22Rv1 (cell line): Measurements from ENCODE around the gene OGFOD2.

Source experiments
- H3K27ac ChIP-seq: fragments of 450-650 bp; 2 replicates; pipeline ENCODE4 v1.5.1; 2017
- ZFX ChIP-seq: fragments of 450-650 bp; IDR thresholded peaks from 2 replicates; pipeline ENCODE4 v1.6.1; 2017; ENCODE audit warnings: antibody characterized with exemption, borderline replicate concordance
- TF ChIP-seq, protein P1 (sequence below): fragments of 450-650 bp; IDR thresholded peaks from 2 replicates; pipeline ENCODE4 v1.5.1; 2017; ENCODE audit warnings: mild to moderate bottlenecking

Gene OGFOD2

DNA sequence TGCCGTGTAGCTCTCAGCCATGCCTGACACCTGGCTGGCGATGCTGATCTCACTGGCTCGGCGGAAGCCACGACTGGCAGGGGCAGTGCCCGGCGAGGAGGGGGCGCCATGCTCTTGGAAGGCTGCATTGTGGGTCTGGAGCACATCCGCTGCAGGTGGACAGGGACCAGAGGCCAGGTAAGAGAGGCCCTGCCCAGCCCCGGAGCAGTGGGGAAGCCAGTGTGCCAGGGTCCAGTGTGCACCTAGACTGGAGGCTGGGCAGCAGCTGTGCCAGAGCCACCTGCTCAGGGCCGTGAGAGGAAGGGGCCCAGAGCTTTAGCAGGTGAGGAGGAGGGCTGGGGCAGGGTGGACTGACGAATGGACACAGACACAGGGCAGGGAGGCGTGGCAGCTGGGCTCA is 15.5 kb downstream of the OGFOD2 start:
- no peak overlapping the region for H3K27ac ChIP-seq
- no peak for TF ChIP-seq ZFX
- TF ChIP-seq, protein P1, sequence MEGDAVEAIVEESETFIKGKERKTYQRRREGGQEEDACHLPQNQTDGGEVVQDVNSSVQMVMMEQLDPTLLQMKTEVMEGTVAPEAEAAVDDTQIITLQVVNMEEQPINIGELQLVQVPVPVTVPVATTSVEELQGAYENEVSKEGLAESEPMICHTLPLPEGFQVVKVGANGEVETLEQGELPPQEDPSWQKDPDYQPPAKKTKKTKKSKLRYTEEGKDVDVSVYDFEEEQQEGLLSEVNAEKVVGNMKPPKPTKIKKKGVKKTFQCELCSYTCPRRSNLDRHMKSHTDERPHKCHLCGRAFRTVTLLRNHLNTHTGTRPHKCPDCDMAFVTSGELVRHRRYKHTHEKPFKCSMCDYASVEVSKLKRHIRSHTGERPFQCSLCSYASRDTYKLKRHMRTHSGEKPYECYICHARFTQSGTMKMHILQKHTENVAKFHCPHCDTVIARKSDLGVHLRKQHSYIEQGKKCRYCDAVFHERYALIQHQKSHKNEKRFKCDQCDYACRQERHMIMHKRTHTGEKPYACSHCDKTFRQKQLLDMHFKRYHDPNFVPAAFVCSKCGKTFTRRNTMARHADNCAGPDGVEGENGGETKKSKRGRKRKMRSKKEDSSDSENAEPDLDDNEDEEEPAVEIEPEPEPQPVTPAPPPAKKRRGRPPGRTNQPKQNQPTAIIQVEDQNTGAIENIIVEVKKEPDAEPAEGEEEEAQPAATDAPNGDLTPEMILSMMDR = no peak

DNA sequence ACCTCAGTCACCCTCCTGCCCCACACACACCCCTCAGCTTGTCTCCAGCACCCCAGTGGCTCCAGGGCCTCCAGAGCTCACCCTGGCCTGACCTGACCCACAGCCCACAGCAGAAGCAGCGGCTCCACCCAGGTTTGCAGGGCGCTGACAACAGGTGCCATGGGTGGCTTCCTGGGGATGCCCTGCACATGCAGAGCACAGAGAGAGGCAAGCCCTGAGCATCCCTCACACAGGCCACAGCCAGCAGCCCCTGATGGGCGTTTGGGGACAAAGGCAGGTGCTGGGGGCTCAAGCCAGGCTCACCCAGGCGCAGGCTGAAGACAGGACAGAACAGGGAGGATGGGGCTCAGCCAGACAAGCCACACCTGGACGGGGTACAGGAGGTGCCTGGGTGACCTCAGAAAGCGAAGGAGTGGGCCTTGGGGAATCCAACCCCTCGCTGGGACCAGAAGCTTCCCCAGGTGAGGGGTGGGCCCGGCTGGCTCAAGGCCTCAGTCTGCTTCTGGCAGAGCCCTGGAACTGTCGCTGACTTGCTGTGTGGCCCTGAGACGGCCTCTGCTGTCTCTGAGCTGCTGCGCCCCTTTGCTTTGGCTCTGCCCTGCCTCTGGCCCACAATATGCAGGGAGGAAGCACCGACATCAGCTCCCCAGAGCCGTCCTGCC is 16.0 kb downstream of the OGFOD2 start:
- TF ChIP-seq, protein P1 = no peak
- no peak for TF ChIP-seq ZFX
- H3K27ac ChIP-seq = no peak overlapping the region

DNA sequence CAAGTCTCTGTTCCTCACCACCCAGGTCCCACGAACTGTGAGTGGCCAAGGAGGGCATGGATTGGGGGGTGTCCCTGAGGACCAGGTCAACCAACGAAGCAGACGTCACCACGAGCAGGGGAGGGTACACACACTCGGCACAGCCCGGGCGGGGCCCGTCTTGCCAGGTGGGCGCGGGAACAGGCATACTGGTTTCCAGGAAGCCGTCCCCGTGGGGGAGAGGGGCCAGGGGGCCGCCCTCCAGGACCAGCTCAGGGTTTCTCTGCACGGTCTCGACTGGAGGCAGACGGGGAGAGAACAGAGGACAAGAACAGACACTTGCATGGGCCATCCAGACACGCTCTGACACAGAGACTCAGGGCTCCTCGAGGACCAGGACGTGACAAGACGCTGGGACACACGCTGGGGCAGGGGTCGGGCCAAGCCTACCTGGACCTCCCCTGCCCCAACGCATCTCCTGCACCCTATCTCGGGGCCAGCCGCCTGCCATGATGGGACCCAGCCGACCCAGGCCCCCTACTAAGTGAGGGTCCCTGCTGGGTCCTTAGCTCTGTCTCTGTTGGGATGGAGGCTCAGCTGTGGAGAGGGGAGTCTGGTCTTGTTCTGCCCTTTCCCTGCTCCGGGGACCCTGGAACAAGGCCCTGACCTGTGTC is 16.7 kb downstream of the OGFOD2 start:
- TF ChIP-seq ZFX = no peak
- TF ChIP-seq, protein P1 = no peak
- H3K27ac ChIP-seq = no peak overlapping the region

DNA sequence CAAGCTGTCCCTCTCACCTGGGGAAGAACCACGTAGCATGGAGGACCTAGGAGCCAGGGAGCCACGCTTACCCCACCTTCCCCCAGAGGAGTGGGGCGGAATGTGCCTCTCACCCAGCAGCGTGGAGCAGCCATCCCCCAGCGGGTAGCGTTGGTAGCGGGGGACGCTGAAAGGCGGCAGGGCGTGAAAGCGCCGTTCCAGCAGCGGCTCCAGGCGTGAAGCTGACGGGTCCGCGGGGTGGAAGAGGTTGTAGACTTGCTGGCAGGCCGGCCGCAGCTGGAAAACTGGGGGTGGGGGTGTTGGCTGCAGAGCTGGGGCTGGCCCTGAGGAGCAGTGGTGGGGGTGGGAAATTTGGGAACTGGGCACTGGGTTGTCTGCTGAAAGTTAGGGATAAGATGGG is 17.3 kb downstream of the OGFOD2 start:
- TF ChIP-seq ZFX = no peak
- TF ChIP-seq, protein P1 = no peak
- no peak overlapping the region for H3K27ac ChIP-seq

DNA sequence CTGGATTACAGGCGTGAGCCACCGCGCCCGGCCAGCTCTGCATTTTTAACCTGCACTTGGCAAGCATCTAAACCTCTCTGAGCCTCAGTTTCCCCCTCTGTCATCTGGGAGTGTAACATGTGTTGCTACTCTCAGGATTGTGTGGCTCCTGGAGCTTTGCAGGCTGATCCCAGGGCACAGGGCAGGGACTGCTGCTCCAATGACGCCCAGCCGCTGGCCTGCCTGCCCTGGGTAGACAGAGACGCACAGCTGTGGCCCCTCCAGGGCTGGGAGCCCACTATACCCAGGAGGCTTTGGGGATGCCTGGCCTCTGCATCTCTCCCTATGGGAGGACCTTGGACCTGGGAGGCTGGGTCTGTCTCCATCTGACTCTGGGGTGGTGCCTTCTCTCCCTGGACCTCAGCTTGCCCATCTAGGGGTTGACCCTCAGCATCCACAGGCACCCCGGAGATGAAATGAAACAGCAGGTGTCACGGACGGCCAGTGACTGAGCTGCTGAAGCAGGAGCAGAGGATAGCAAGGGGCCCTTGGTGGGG is 19.2 kb downstream of the OGFOD2 start:
- TF ChIP-seq, protein P1 = no peak
- no peak for TF ChIP-seq ZFX
- no peak overlapping the region for H3K27ac ChIP-seq

DNA sequence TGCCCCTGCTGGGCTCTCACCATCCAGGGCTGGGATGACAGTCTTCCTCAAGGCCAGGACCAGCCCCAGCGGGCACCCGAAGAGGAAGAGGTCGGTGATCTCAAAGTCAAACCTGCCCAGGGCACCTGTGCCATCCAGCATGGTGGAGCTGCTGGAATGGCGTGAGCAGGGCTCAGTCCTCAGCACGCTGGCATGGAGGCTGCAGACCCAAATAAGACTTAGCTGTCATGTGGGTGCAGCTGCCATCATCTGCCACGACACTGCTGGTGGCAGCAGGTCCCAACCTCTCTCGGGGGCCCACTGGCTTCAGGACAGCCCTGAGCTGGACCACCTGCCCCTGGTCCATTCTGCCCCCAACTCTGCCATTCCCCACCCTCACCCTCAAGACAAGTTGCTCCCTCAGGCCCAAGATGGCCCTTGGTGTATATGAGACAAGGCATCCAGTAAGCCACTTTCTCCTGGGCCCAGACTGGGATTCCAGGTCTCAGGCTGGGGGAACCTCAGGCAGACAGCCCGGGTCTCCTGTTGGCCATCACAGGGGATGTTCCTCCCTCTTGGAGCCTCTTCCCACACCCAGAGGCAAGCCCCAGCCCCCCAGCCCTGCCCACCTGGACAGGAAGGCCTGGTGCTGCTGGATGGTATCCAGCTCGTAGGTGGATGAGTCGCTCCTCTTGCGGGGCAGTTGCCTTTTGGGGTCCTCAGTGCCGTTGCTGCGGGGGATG is 19.9 kb downstream of the OGFOD2 start:
- no peak for TF ChIP-seq ZFX
- TF ChIP-seq, protein P1 = no peak
- H3K27ac ChIP-seq = no peak overlapping the region
